IMR-90 (cell line): ENCODE data around the gene FBRS. TPM values are rescaled to one million over a fixed set of nuclear protein-coding genes. Genes with fewer than 3 reads are reported as not detected.

Experiments
- ATAC-seq: fragments of 200-7000 bp; cut with Tn5 transposase; 2 replicates; pipeline ENCODE4 v1.9.1; 2020; ENCODE audit warnings: low read depth, mild to moderate bottlenecking, moderate library complexity
- BruUV-seq: library from RNA; stranded (reverse); fragments of 400-500 nt; replicated peaks from 2 replicates; lab custom pipeline; 2021; lab: Mats Ljungman, UMichigan
- CTCF ChIA-PET: fragments of 300-600 bp; formaldehyde crosslinking; extraction: SDS; loops from one replicate; lab custom pipeline; 2021; ENCODE audit warnings: antibody characterized with exemption; lab: Yijun Ruan, JAX
- POLR2A ChIA-PET: fragments of 300-600 bp; sonication (Branson Sonifier 250); formaldehyde crosslinking; loops from one replicate; lab custom pipeline; 2022; ENCODE audit warnings: antibody characterized with exemption; ENCODE audit not compliant: unreplicated experiment; lab: Charles Lee
- DNase-seq: peaks from one replicate; pipeline ENCODE4 v3.0.0; 2013
- H2AFZ ChIP-seq: replicated peaks from 2 replicates; pipeline ENCODE3; 2013; ENCODE audit warnings: low read length, mild to moderate bottlenecking; ENCODE audit not compliant: poor library complexity
- H2AK5ac ChIP-seq: 2 replicates; pipeline ENCODE4 v1.6.1; 2013; ENCODE audit warnings: low read depth, low read length, inconsistent platforms
- H2AK9ac ChIP-seq: replicated peaks from 2 replicates; pipeline ENCODE3; 2013; ENCODE audit warnings: mild to moderate bottlenecking, low read depth, low read length, moderate library complexity; ENCODE audit not compliant: poor library complexity
- H2BK120ac ChIP-seq: 2 replicates; pipeline ENCODE4 v1.6.1; 2013; ENCODE audit warnings: low read depth, low read length, inconsistent platforms
- H2BK15ac ChIP-seq: 3 replicates; pipeline ENCODE4 v1.6.1; 2013; ENCODE audit warnings: low read depth, low read length, inconsistent platforms
- H2BK20ac ChIP-seq: 2 replicates; pipeline ENCODE4 v1.6.1; 2013; ENCODE audit warnings: low read depth, mild to moderate bottlenecking, inconsistent platforms, low read length, moderate library complexity
- H2BK5ac ChIP-seq: 2 replicates; pipeline ENCODE4 v1.6.1; 2013; ENCODE audit warnings: mild to moderate bottlenecking, low read depth, low read length, inconsistent platforms; ENCODE audit not compliant: poor library complexity, severe bottlenecking
- H3K14ac ChIP-seq: replicated peaks from 2 replicates; pipeline ENCODE4 v1.6.1; 2013; ENCODE audit warnings: low read depth, low read length, inconsistent platforms
- H3K18ac ChIP-seq: 2 replicates; pipeline ENCODE4 v1.6.1; 2013; ENCODE audit warnings: low read depth, low read length, control low read depth
- H3K23ac ChIP-seq: 2 replicates; pipeline ENCODE4 v1.6.1; 2013; ENCODE audit warnings: low read depth, low read length, inconsistent platforms
- H3K27ac ChIP-seq: 2 replicates; pipeline ENCODE4 v1.5.1; 2013; ENCODE audit warnings: mild to moderate bottlenecking, control low read depth, low read length; ENCODE audit not compliant: insufficient read depth
- H3K27me3 ChIP-seq: 2 replicates; pipeline ENCODE4 v1.6.1; 2013; ENCODE audit warnings: low read length; ENCODE audit not compliant: control insufficient read depth, insufficient read depth
- H3K36me3 ChIP-seq: 2 replicates; pipeline ENCODE4 v1.6.1; 2013; ENCODE audit warnings: low read length, mixed read lengths; ENCODE audit not compliant: control insufficient read depth, insufficient read depth
- H3K4ac ChIP-seq: 2 replicates; pipeline ENCODE4 v1.6.1; 2013; ENCODE audit warnings: low read depth, low read length, inconsistent platforms
- H3K4me1 ChIP-seq: 2 replicates; pipeline ENCODE4 v1.6.1; 2013; ENCODE audit warnings: low read length, mixed read lengths; ENCODE audit not compliant: control insufficient read depth, insufficient read depth
- H3K4me2 ChIP-seq: 2 replicates; pipeline ENCODE4 v1.6.1; 2013; ENCODE audit warnings: low read depth, mild to moderate bottlenecking, control low read depth, low read length, moderate library complexity
- H3K4me3 ChIP-seq: 2 replicates; pipeline ENCODE4 v1.5.1; 2013; ENCODE audit warnings: low read depth, mild to moderate bottlenecking, control low read depth, low read length, moderate library complexity; ENCODE audit not compliant: insufficient read depth
- H3K56ac ChIP-seq: 2 replicates; pipeline ENCODE4 v1.6.1; 2013; ENCODE audit warnings: low read length, inconsistent platforms; ENCODE audit not compliant: insufficient read depth; ENCODE audit errors: extremely low read depth
- H3K79me1 ChIP-seq, 2 experiments: 2 replicates each; pipeline ENCODE4 v1.6.1; 2013; ENCODE audit warnings: low read length in 2 of 2, inconsistent platforms in 1 of 2, low read depth in 1 of 2
- H3K9ac ChIP-seq: 2 replicates; pipeline ENCODE4 v1.6.1; 2013; ENCODE audit warnings: low read depth, low read length, control low read depth
- H3K9me1 ChIP-seq: 2 replicates; pipeline ENCODE4 v1.6.1; 2013; ENCODE audit warnings: low read length, inconsistent platforms; ENCODE audit not compliant: insufficient read depth
- H3K9me3 ChIP-seq: 2 replicates; pipeline ENCODE4 v1.6.1; 2013; ENCODE audit warnings: low read length; ENCODE audit not compliant: control insufficient read depth, insufficient read depth
- H4K20me1 ChIP-seq: 2 replicates; pipeline ENCODE4 v1.6.1; 2013; ENCODE audit warnings: low read length, inconsistent platforms; ENCODE audit not compliant: insufficient read depth
- H4K5ac ChIP-seq: 2 replicates; pipeline ENCODE4 v1.6.1; 2013; ENCODE audit warnings: mild to moderate bottlenecking, low read depth, low read length, control low read depth
- H4K8ac ChIP-seq, 2 experiments: 2 replicates each; pipeline ENCODE4 v1.6.1; 2013; ENCODE audit warnings: low read depth in 2 of 2, low read length in 2 of 2, control low read depth in 1 of 2, inconsistent platforms in 1 of 2
- H4K91ac ChIP-seq: 2 replicates; pipeline ENCODE4 v1.6.1; 2013; ENCODE audit warnings: low read depth, low read length, inconsistent platforms; ENCODE audit not compliant: insufficient read depth
- BHLHE40 ChIP-seq: fragments of 150-350 bp; IDR thresholded peaks from 2 replicates; pipeline ENCODE4 v1.6.1; 2016; ENCODE audit warnings: mild to moderate bottlenecking, low read depth, low read length
- CEBPB ChIP-seq: IDR thresholded peaks from 2 replicates; pipeline ENCODE4 v1.6.1; 2012; ENCODE audit warnings: low read depth, low read length, improper control_type of control experiment
- CHD1 ChIP-seq: IDR thresholded peaks from 2 replicates; pipeline ENCODE4 v1.6.1; 2012; ENCODE audit warnings: low read depth, low read length, improper control_type of control experiment
- FOS ChIP-seq: fragments of 150-350 bp; IDR thresholded peaks from 2 replicates; pipeline ENCODE4 v1.6.1; 2016; ENCODE audit warnings: low read depth, low read length
- MAFK ChIP-seq: IDR thresholded peaks from 2 replicates; pipeline ENCODE4 v1.6.1; 2012; ENCODE audit warnings: low read depth, low read length, improper control_type of control experiment
- MAZ ChIP-seq: IDR thresholded peaks from 2 replicates; pipeline ENCODE4 v1.6.1; 2012; ENCODE audit warnings: low read depth, mild to moderate bottlenecking, low read length, improper control_type of control experiment, moderate library complexity, borderline replicate concordance
- MXI1 ChIP-seq: IDR thresholded peaks from 2 replicates; pipeline ENCODE4 v1.6.1; 2012; ENCODE audit warnings: low read depth, mild to moderate bottlenecking, low read length, moderate library complexity, borderline replicate concordance
- NFE2L2 ChIP-seq: fragments of 150-350 bp; IDR thresholded peaks from 2 replicates; pipeline ENCODE4 v1.6.1; 2016; ENCODE audit warnings: low read depth, mild to moderate bottlenecking, low read length
- POLR2A ChIP-seq: IDR thresholded peaks from 2 replicates; pipeline ENCODE4 v1.6.1; 2012; ENCODE audit warnings: mild to moderate bottlenecking, low read depth, low read length
- RCOR1 ChIP-seq: IDR thresholded peaks from 2 replicates; pipeline ENCODE4 v1.6.1; 2012; ENCODE audit warnings: mild to moderate bottlenecking, low read length, improper control_type of control experiment; ENCODE audit not compliant: insufficient replicate concordance
- RFX5 ChIP-seq: IDR thresholded peaks from 2 replicates; pipeline ENCODE4 v1.8.0; 2012; ENCODE audit warnings: low read depth, mild to moderate bottlenecking, low read length, moderate library complexity
- SMC3 ChIP-seq: fragments of 150-350 bp; IDR thresholded peaks from 2 replicates; pipeline ENCODE4 v1.6.1; 2016; ENCODE audit warnings: low read depth, mild to moderate bottlenecking, antibody characterized with exemption, low read length, moderate library complexity
- WGBS, 2 experiments: methylation state at CpG; one replicate each; pipeline versions ENCODE4 v1.1.5 to v1.1.7; 2013; ENCODE audit warnings: missing lambda C conversion rate in 2 of 2; ENCODE audit not compliant: insufficient read length in 1 of 2; ENCODE audit errors: extremely low coverage in 2 of 2; 5-methylcytosine and 5-hydroxymethylcytosine counted together
- dilution Hi-C: fragments of 300-500 bp; cut with HindIII; formaldehyde crosslinking; loops from one replicate; pipeline ENCODE4 v1.14.3; 2018; ENCODE audit warnings: low sequenced_read_pairs; ENCODE audit not compliant: unreplicated experiment
- in situ Hi-C: fragments of 300-500 bp; cut with MboI; formaldehyde crosslinking; loops from 3 replicates; pipeline ENCODE4 v1.14.3; 2019; ENCODE audit warnings: low sequenced_read_pairs, inconsistent platforms, mixed read lengths
- intact Hi-C: fragments of 100-400 bp; cut with micrococcal nuclease; formaldehyde crosslinking; loops from 2 replicates; pipeline ENCODE4 v1.10.0; 2022
- polyA plus RNA-seq, 3 experiments: library from polyadenylated mRNA; depleted of rRNA; stranded (reverse); fragments of >200 nt; gene quantifications; 2 replicates each; pipeline ENCODE4 v1.2.3, GENCODE V29; 2012; ENCODE audit warnings: low replicate concordance in 1 of 3
- total RNA-seq: library from RNA; depleted of rRNA; stranded (reverse); fragments of >200 nt; gene quantifications from 2 replicates; pipeline ENCODE4 v1.2.3, GENCODE V29; 2012
- TF ChIP-seq, protein P1 (sequence below): conservative IDR thresholded peaks from 2 replicates; pipeline ENCODE4 v1.5.1; 2012; ENCODE audit warnings: mild to moderate bottlenecking, low read depth, low read length, improper control_type of control experiment
- TF ChIP-seq, protein P2 (sequence below): fragments of 150-350 bp; IDR thresholded peaks from 2 replicates; pipeline ENCODE4 v1.6.1; 2016; ENCODE audit warnings: low read depth, mild to moderate bottlenecking, low read length, moderate library complexity, borderline replicate concordance
- TF ChIP-seq, protein P3 (sequence below): fragments of 150-350 bp; IDR thresholded peaks from 2 replicates; pipeline ENCODE4 v1.6.1; 2017; ENCODE audit warnings: mild to moderate bottlenecking, antibody characterized with exemption, low read length, low read depth

Gene FBRS
- total and polyA plus RNA-seq, 2 of the 4 experiments (the other 2 are of a cell fraction), result 2.0 to 22.4 TPM

DNA sequence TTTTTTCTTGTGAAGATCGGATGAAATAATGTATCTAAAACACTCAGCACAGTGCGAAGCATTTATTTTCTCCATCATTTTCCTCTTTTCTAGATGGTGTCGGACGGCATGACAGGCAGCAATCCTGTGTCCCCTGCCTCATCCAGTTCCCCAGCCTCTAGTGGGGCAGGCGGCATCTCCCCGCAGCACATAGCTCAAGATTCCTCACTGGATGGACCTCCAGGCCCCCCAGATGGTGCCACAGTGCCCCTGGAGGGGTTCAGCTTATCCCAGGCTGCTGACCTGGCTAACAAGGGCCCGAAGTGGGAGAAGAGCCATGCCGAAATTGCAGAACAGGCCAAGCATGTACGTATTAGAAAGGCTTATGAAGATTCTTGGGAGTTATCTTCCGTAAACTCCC is 45.7 kb downstream of the FBRS start:
- ATAC-seq, result no peak
- WGBS, 2 experiments, result no CpG with 5 or more reads among the region's 10 CpGs
- Histone ChIP-seq H3K36me3 (peaks cover 59% of the 10 kb centered on the region), H2BK120ac (no peak overlapping the region), H3K9ac (no peak overlapping the region), H2AK5ac (no peak overlapping the region), H3K79me1 (peaks cover 29 to 46% of the 10 kb centered on the region in 2 experiments), H2AK9ac (no peak overlapping the region), H3K14ac (no peak overlapping the region), H4K8ac (no peak overlapping the region), H3K9me1 (no peaks in the 10 kb centered on the region; the same call in 1 of the 2 replicates), H3K4ac (no peak overlapping the region), H3K4me1 (peaks cover 5% of the 10 kb centered on the region), H2BK15ac (no peak overlapping the region), H3K56ac (no peak overlapping the region), H4K20me1 (peaks cover 14% of the 10 kb centered on the region), H3K23ac (no peak overlapping the region), H3K4me2 (no peak overlapping the region), H3K27me3 (no peaks in the 10 kb centered on the region), H4K91ac (no peak overlapping the region), H3K4me3 (no peak overlapping the region), H3K27ac (no peak overlapping the region), H4K5ac (no peak overlapping the region), H2AFZ (no peak overlapping the region), H2BK5ac (no peak overlapping the region), H3K18ac (no peak overlapping the region), H3K9me3 (no peaks in the 10 kb centered on the region), H2BK20ac (no peak overlapping the region)
- TF ChIP-seq BHLHE40 (no peak), CHD1 (no peak), RFX5 (no peak), CEBPB (no peak), POLR2A (no peak), MXI1 (no peak), SMC3 (no peak), MAFK (no peak), NFE2L2 (no peak), FOS (no peak), RCOR1 (no peak), MAZ (no peak)
- TF ChIP-seq, protein P1, sequence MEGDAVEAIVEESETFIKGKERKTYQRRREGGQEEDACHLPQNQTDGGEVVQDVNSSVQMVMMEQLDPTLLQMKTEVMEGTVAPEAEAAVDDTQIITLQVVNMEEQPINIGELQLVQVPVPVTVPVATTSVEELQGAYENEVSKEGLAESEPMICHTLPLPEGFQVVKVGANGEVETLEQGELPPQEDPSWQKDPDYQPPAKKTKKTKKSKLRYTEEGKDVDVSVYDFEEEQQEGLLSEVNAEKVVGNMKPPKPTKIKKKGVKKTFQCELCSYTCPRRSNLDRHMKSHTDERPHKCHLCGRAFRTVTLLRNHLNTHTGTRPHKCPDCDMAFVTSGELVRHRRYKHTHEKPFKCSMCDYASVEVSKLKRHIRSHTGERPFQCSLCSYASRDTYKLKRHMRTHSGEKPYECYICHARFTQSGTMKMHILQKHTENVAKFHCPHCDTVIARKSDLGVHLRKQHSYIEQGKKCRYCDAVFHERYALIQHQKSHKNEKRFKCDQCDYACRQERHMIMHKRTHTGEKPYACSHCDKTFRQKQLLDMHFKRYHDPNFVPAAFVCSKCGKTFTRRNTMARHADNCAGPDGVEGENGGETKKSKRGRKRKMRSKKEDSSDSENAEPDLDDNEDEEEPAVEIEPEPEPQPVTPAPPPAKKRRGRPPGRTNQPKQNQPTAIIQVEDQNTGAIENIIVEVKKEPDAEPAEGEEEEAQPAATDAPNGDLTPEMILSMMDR, result no peak
- TF ChIP-seq, protein P2, sequence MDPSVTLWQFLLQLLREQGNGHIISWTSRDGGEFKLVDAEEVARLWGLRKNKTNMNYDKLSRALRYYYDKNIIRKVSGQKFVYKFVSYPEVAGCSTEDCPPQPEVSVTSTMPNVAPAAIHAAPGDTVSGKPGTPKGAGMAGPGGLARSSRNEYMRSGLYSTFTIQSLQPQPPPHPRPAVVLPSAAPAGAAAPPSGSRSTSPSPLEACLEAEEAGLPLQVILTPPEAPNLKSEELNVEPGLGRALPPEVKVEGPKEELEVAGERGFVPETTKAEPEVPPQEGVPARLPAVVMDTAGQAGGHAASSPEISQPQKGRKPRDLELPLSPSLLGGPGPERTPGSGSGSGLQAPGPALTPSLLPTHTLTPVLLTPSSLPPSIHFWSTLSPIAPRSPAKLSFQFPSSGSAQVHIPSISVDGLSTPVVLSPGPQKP, result no peak
- TF ChIP-seq, protein P3, sequence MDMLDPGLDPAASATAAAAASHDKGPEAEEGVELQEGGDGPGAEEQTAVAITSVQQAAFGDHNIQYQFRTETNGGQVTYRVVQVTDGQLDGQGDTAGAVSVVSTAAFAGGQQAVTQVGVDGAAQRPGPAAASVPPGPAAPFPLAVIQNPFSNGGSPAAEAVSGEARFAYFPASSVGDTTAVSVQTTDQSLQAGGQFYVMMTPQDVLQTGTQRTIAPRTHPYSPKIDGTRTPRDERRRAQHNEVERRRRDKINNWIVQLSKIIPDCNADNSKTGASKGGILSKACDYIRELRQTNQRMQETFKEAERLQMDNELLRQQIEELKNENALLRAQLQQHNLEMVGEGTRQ, result no peak
- POLR2A ChIA-PET, result no interaction called here
- no peak for DNase-seq
- no TSS peak for BruUV-seq
- CTCF ChIA-PET, result interaction anchor here (0.6 kb wide), 1 partner anchor 16 kb away, joined by 3 read pairs; no protein-coding TSS in a partner anchor
- dilution Hi-C loops (no loop called here), intact Hi-C loops (no loop called here), in situ Hi-C loops (no loop called here)
